Measurements from ENCODE around the gene MED13L. TPM values are rescaled to one million over a fixed set of nuclear protein-coding genes. Genes with fewer than 3 reads are reported as not detected.

Gene MED13L
- total and polyA plus RNA-seq, 2 of the 4 experiments (the other 2 are of a cell fraction): 17.9 to 49.1 TPM

DNA sequence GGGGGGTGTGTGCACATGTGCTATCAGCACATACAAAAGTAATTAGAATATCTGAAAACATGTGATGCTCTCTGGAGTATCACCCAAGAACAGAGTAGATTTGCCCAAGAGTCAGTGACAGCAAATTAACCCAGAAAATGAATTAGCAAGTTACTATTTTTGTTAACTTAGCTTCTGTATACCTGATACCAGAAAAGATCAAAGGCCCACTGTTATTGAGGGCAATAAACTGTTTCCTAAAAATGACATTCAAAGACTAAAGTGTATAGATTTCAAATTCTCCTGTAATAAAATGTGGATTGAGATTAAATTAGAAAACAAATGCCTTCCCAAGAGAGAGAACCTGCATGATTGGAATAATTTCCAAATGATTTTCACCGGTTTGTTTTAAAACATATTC lies 184.7 kb downstream of the MED13L start:
- Histone ChIP-seq H4K8ac (ENCODE audit: low read depth in 2 of 2, low read length in 2 of 2) (no peak overlapping the region), H2BK5ac (ENCODE audit: low read depth, low read length, poor library complexity, severe bottlenecking) (no peak overlapping the region), H2AFZ (replicated peaks; ENCODE audit: low read length, poor library complexity) (no peak overlapping the region), H2BK120ac (ENCODE audit: low read depth, low read length) (no peak overlapping the region), H2AK5ac (ENCODE audit: low read depth, low read length) (no peak overlapping the region), H3K4me1 (ENCODE audit: control insufficient read depth, insufficient read depth, low read length) (peaks cover 3% of the 10 kb centered on the region), H3K56ac (ENCODE audit: extremely low read depth, insufficient read depth, low read length) (no peak overlapping the region), H2BK20ac (ENCODE audit: low read depth, low read length) (no peak overlapping the region), H3K4me2 (ENCODE audit: low read depth, low read length) (no peak overlapping the region), H3K9ac (ENCODE audit: low read depth, low read length) (no peak overlapping the region), H3K36me3 (ENCODE audit: control insufficient read depth, insufficient read depth, low read length) (0 out of 2 replicates have a peak, but pooled peaks cover 1% of the 10 kb centered on the region), H3K9me1 (ENCODE audit: insufficient read depth, low read length) (peaks cover 7% of the 10 kb centered on the region), H2BK15ac (ENCODE audit: low read depth, low read length) (no peak overlapping the region), H3K4ac (ENCODE audit: low read depth, low read length) (no peak overlapping the region), H3K9me3 (ENCODE audit: control insufficient read depth, insufficient read depth, low read length) (no peaks in the 10 kb centered on the region), H3K23ac (ENCODE audit: low read depth, low read length) (no peak overlapping the region), H3K79me1 (ENCODE audit: low read depth in 1 of 2, low read length in 2 of 2) (peaks cover 21 to 50% of the 10 kb centered on the region in 2 experiments), H2AK9ac (replicated peaks; ENCODE audit: low read depth, low read length, poor library complexity) (no peak overlapping the region), H4K5ac (ENCODE audit: low read depth, low read length) (no peak overlapping the region), H3K27me3 (ENCODE audit: control insufficient read depth, insufficient read depth, low read length) (no peaks in the 10 kb centered on the region), H3K4me3 (ENCODE audit: insufficient read depth, low read depth, low read length) (no peak overlapping the region), H3K14ac (replicated peaks; ENCODE audit: low read depth, low read length) (no peak overlapping the region), H3K18ac (ENCODE audit: low read depth, low read length) (no peak overlapping the region), H4K20me1 (ENCODE audit: insufficient read depth, low read length) (peaks cover 17% of the 10 kb centered on the region), H3K27ac (ENCODE audit: insufficient read depth, low read length) (no peak overlapping the region), H4K91ac (ENCODE audit: insufficient read depth, low read depth, low read length) (no peak overlapping the region)
- TF ChIP-seq CHD1 (IDR thresholded peaks at IDR 0.05; ENCODE audit: low read depth, low read length) (no peak), MAFK (IDR thresholded peaks at IDR 0.05; ENCODE audit: low read depth, low read length) (no peak), RAD21 (IDR thresholded peaks at IDR 0.05; ENCODE audit: low read length) (no peak), SMC3 (IDR thresholded peaks at IDR 0.05; ENCODE audit: low read depth, low read length) (no peak), MXI1 (IDR thresholded peaks at IDR 0.05; ENCODE audit: borderline replicate concordance, low read depth, low read length) (no peak), POLR2A (IDR thresholded peaks at IDR 0.05; ENCODE audit: low read depth, low read length) (no peak), FOS (IDR thresholded peaks at IDR 0.05; ENCODE audit: low read depth, low read length) (no peak), RFX5 (IDR thresholded peaks at IDR 0.05; ENCODE audit: low read depth, low read length) (no peak), RCOR1 (IDR thresholded peaks at IDR 0.05; ENCODE audit: insufficient replicate concordance, low read length) (no peak), BHLHE40 (IDR thresholded peaks at IDR 0.05; ENCODE audit: low read depth, low read length) (no peak), MAZ (IDR thresholded peaks at IDR 0.05; ENCODE audit: borderline replicate concordance, low read depth, low read length) (no peak), NFE2L2 (IDR thresholded peaks at IDR 0.05; ENCODE audit: low read depth, low read length) (no peak), CEBPB (IDR thresholded peaks at IDR 0.05; ENCODE audit: low read depth, low read length) (no peak)
- TF ChIP-seq, protein P1, sequence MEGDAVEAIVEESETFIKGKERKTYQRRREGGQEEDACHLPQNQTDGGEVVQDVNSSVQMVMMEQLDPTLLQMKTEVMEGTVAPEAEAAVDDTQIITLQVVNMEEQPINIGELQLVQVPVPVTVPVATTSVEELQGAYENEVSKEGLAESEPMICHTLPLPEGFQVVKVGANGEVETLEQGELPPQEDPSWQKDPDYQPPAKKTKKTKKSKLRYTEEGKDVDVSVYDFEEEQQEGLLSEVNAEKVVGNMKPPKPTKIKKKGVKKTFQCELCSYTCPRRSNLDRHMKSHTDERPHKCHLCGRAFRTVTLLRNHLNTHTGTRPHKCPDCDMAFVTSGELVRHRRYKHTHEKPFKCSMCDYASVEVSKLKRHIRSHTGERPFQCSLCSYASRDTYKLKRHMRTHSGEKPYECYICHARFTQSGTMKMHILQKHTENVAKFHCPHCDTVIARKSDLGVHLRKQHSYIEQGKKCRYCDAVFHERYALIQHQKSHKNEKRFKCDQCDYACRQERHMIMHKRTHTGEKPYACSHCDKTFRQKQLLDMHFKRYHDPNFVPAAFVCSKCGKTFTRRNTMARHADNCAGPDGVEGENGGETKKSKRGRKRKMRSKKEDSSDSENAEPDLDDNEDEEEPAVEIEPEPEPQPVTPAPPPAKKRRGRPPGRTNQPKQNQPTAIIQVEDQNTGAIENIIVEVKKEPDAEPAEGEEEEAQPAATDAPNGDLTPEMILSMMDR (conservative IDR thresholded peaks at IDR 0.05; ENCODE audit: low read depth, low read length): no peak
- TF ChIP-seq, protein P2, sequence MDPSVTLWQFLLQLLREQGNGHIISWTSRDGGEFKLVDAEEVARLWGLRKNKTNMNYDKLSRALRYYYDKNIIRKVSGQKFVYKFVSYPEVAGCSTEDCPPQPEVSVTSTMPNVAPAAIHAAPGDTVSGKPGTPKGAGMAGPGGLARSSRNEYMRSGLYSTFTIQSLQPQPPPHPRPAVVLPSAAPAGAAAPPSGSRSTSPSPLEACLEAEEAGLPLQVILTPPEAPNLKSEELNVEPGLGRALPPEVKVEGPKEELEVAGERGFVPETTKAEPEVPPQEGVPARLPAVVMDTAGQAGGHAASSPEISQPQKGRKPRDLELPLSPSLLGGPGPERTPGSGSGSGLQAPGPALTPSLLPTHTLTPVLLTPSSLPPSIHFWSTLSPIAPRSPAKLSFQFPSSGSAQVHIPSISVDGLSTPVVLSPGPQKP (IDR thresholded peaks at IDR 0.05; ENCODE audit: borderline replicate concordance, low read depth, low read length): no peak
- TF ChIP-seq, protein P3, sequence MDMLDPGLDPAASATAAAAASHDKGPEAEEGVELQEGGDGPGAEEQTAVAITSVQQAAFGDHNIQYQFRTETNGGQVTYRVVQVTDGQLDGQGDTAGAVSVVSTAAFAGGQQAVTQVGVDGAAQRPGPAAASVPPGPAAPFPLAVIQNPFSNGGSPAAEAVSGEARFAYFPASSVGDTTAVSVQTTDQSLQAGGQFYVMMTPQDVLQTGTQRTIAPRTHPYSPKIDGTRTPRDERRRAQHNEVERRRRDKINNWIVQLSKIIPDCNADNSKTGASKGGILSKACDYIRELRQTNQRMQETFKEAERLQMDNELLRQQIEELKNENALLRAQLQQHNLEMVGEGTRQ (IDR thresholded peaks at IDR 0.05; ENCODE audit: low read depth, low read length): no peak
- in situ Hi-C loops (cut with MboI; ENCODE audit: low sequenced_read_pairs): no loop called here
- dilution Hi-C loops (cut with HindIII; ENCODE audit: low sequenced_read_pairs, unreplicated experiment): no loop called here
- ChIA-PET CTCF (no interaction called here), POLR2A (ENCODE audit: unreplicated experiment) (no interaction called here)
- intact Hi-C loops (cut with micrococcal nuclease): no loop called here
- DNase-seq: no peak
- BruUV-seq (replicated peaks): no TSS peak
- no peak for ATAC-seq (ENCODE audit: low read depth)
- no CpG with 5 or more reads among the region's 1 CpG for WGBS, 2 experiments (ENCODE audit: extremely low coverage in 2 of 2, insufficient read length in 1 of 2)
